ENCODE data around the gene KBTBD6. TPM values are rescaled to one million over a fixed set of nuclear protein-coding genes. Genes with fewer than 3 reads are reported as not detected.

KBTBD6 gene
- total and polyA plus RNA-seq, 8 donors, result 6.9 to 16.0 (median 14.4) TPM

GRCh38 chr13:41117869-41118268, 14.7 kb downstream of the KBTBD6 start:
- DNase-seq (no peak), ATAC-seq (no peak)
- no peak for TF ChIP-seq CTCF (IDR thresholded peaks at IDR 0.05)
- no peak overlapping the region for H3K27ac ChIP-seq
- H3K27me3 ChIP-seq, result no peaks in the 10 kb centered on the region
- intact Hi-C loops (cut with DNase I), result no loop called here
- H3K4me1 ChIP-seq, result no peaks in the 10 kb centered on the region
- H3K4me3 ChIP-seq, result no peak overlapping the region
- no peaks in the 10 kb centered on the region for H3K9me3 ChIP-seq
- no peaks in the 10 kb centered on the region for H3K36me3 ChIP-seq

- Histone ChIP-seq H3K27me3 (no peaks in the 10 kb centered on the region), H3K4me1 (no peaks in the 10 kb centered on the region), H3K27ac (no peak overlapping the region), H3K9me3 (no peaks in the 10 kb centered on the region), H3K36me3 (no peaks in the 10 kb centered on the region), H3K4me3 (no peak overlapping the region)
- ATAC-seq (no peak), DNase-seq (no peak)
- intact Hi-C loops (cut with DNase I), result no loop called here
- TF ChIP-seq CTCF (IDR thresholded peaks at IDR 0.05), result no peak
Measured at GRCh38 chr13:41111454-41111853, 21.1 kb downstream of the KBTBD6 start.

- no peaks in the 10 kb centered on the region for H3K36me3 ChIP-seq
- ATAC-seq, result no peak
- intact Hi-C loops (cut with DNase I), result no loop called here
- no peaks in the 10 kb centered on the region for H3K9me3 ChIP-seq
- no peaks in the 10 kb centered on the region for H3K4me1 ChIP-seq
- H3K27ac ChIP-seq, result no peak overlapping the region
- TF ChIP-seq CTCF (IDR thresholded peaks at IDR 0.05), result no peak
- H3K4me3 ChIP-seq, result no peak overlapping the region
- no peak for DNase-seq
- no peaks in the 10 kb centered on the region for H3K27me3 ChIP-seq
Measured at GRCh38 chr13:41107584-41108014, 25.0 kb downstream of the KBTBD6 start.

GRCh38 chr13:41107104-41107571, 25.5 kb downstream of the KBTBD6 start:
- Histone ChIP-seq H3K9me3 (no peaks in the 10 kb centered on the region), H3K4me3 (no peak overlapping the region), H3K4me1 (no peaks in the 10 kb centered on the region), H3K36me3 (no peaks in the 10 kb centered on the region), H3K27me3 (no peaks in the 10 kb centered on the region), H3K27ac (no peak overlapping the region)
- ATAC-seq (no peak), DNase-seq (no peak)
- intact Hi-C loops (cut with DNase I), result no loop called here
- no peak for TF ChIP-seq CTCF (IDR thresholded peaks at IDR 0.05)

- Histone ChIP-seq H3K9me3 (no peaks in the 10 kb centered on the region), H3K4me3 (no peak overlapping the region), H3K27ac (no peak overlapping the region), H3K36me3 (no peaks in the 10 kb centered on the region), H3K27me3 (no peaks in the 10 kb centered on the region), H3K4me1 (no peaks in the 10 kb centered on the region)
- intact Hi-C loops (cut with DNase I), result no loop called here
- TF ChIP-seq CTCF (IDR thresholded peaks at IDR 0.05), result no peak
- DNase-seq (no peak), ATAC-seq (no peak)
Measured at GRCh38 chr13:41099986-41100385, 32.6 kb downstream of the KBTBD6 start.
